ENCODE results near the gene ZNF280D. TPM values are rescaled to one million over a fixed set of nuclear protein-coding genes. Genes with fewer than 3 reads are reported as not detected.

The ZNF280D gene
- total and polyA plus RNA-seq, 2 of the 8 experiments (the other 6 are each of a cell fraction or from before 2014, with no cell fraction given): 7.4 to 27.5 TPM

GRCh38 chr15:56772868-56773639, 39.7 kb upstream of the ZNF280D start:
- Histone ChIP-seq H2BK15ac (ENCODE audit: low read length) (no peak overlapping the region), H3K36me3 (ENCODE audit: control insufficient read depth in 2 of 4, insufficient read depth in 4 of 4, low read length in 3 of 4) (no peaks in the 10 kb centered on the region), H3K27ac (ENCODE audit: low read depth, low read length) (no peak overlapping the region), H2BK120ac (replicated peaks; ENCODE audit: low read depth, low read length) (no peak overlapping the region), H3K23me2 (ENCODE audit: low read depth, low read length) (no peaks in the 10 kb centered on the region), H2BK5ac (ENCODE audit: low read depth, low read length) (no peak overlapping the region), H3K9me3 (ENCODE audit: insufficient read depth in 2 of 2, low read depth in 1 of 2, low read length in 1 of 2) (no peaks in the 10 kb centered on the region), H4K20me1 (replicated peaks in 1 of 2; ENCODE audit: control insufficient read depth in 1 of 2, insufficient read depth in 2 of 2, low read length in 2 of 2) (no peaks in the 10 kb centered on the region), H3K23ac (ENCODE audit: insufficient read length) (no peak overlapping the region), H3K79me1 (ENCODE audit: low read depth, low read length) (no peaks in the 10 kb centered on the region), H2BK20ac (ENCODE audit: low read length) (no peak overlapping the region), H3K4me2 (ENCODE audit: insufficient read depth in 1 of 2, low read depth in 2 of 2, low read length in 2 of 2) (peak overlapping the region in 1 of 2 experiments; percentile 23; a peak in 1 of 4 replicates), H3K14ac (ENCODE audit: insufficient read length) (no peak overlapping the region), H2BK12ac (ENCODE audit: low read depth, low read length) (no peak overlapping the region), H3K27me3 (replicated peaks in 1 of 4; ENCODE audit: control insufficient read depth in 3 of 4, extremely low read depth in 1 of 4, insufficient read depth in 3 of 4, low read length in 3 of 4) (peaks cover 0 to 2% (median 0%) of the 10 kb centered on the region in 4 experiments; a peak in 1 of 7 replicates), H3K4ac (replicated peaks; ENCODE audit: insufficient read length, low read depth, low read length) (no peak overlapping the region), H3K79me2 (ENCODE audit: control insufficient read depth in 1 of 2, insufficient read depth in 2 of 2, low read length in 2 of 2) (no peaks in the 10 kb centered on the region), H3K9ac (replicated peaks in 1 of 4; ENCODE audit: extremely low read depth in 1 of 4, low read depth in 3 of 4, low read length in 3 of 4) (no peak overlapping the region), H3K4me3 (ENCODE audit: extremely low read depth in 1 of 4, insufficient read depth in 2 of 4, low read depth in 3 of 4, low read length in 4 of 4) (no peak overlapping the region), H2AK5ac (ENCODE audit: low read depth, low read length) (no peak overlapping the region), H3K4me1 (replicated peaks in 1 of 4; ENCODE audit: control insufficient read depth in 3 of 4, insufficient read depth in 4 of 4, low read length in 3 of 4) (peaks cover 0 to 3% (median under 1%) of the 10 kb centered on the region in 4 experiments; a peak in 4 of 7 replicates), H3K18ac (ENCODE audit: extremely low read depth, low read length) (no peak overlapping the region), H4K5ac (ENCODE audit: insufficient read length, low read depth, low read length) (no peak overlapping the region), H3K56ac (replicated peaks; ENCODE audit: insufficient read length, low read depth, low read length) (no peak overlapping the region), H2AFZ (ENCODE audit: low read length) (no peak overlapping the region), H4K91ac (replicated peaks; ENCODE audit: insufficient read length, low read length) (no peak overlapping the region), H4K8ac (ENCODE audit: extremely low read depth, insufficient read depth, low read length) (no peak overlapping the region)
- ChIA-PET CTCF (ENCODE audit: partially characterized antibody) (interaction anchor here (0.6 kb wide), 1 partner anchor 1933 kb away, joined by 3 read pairs; no protein-coding TSS in a partner anchor), POLR2A (ENCODE audit: partially characterized antibody) (no interaction called here)
- DNase-seq (ENCODE audit: low read depth in 1 of 2, low spot score in 2 of 2) (no peak), FAIRE-seq (no peak)
- TF ChIP-seq TEAD4 (IDR thresholded peaks at IDR 0.05; ENCODE audit: low read depth, low read length): peak; percentile 22; the same call in 1 of the 2 replicates
- TF ChIP-seq SP1 (IDR thresholded peaks at IDR 0.05; ENCODE audit: low read depth, low read length): no peak
- 76% methylated on average over 6 of the region's 6 CpGs; no CpG with 5 or more reads in 1 of the 2 experiments for WGBS, 2 experiments (ENCODE audit: extremely low coverage in 1 of 2, insufficient coverage in 1 of 2, insufficient read length in 1 of 2, insufficient replicate concordance in 2 of 2, low coverage in 1 of 2, low lambda C conversion rate in 2 of 2, missing lambda C conversion rate in 1 of 2)

All from H1 (cell line).